Endometrial microvascular endothelial cells (primary cell): ENCODE data around the gene TUBB3. TPM values are rescaled to one million over a fixed set of nuclear protein-coding genes. Genes with fewer than 3 reads are reported as not detected.
"Not testable (repeated sequence)": the region's sequence is repeated elsewhere in the genome, so short reads cannot be mapped to it uniquely, and the experiment has no call there.

Source experiments
- in situ Hi-C: cut with HindIII; loops from 2 replicates; pipeline ENCODE4 v1.10.0; 2017; ENCODE audit warnings: low sequenced_read_pairs, low pct_unique_long_range_greater_than_20kb; ENCODE audit errors: inconsistent ontology term
- total RNA-seq: library from RNA; depleted of rRNA; stranded (reverse); fragments of >200 nt; gene quantifications from one replicate; pipeline ENCODE4 v1.2.3, GENCODE V29; 2015; ENCODE audit errors: inconsistent ontology term

The TUBB3 gene
- total RNA-seq, 1 donor from 2014 or later: 119 TPM

DNA sequence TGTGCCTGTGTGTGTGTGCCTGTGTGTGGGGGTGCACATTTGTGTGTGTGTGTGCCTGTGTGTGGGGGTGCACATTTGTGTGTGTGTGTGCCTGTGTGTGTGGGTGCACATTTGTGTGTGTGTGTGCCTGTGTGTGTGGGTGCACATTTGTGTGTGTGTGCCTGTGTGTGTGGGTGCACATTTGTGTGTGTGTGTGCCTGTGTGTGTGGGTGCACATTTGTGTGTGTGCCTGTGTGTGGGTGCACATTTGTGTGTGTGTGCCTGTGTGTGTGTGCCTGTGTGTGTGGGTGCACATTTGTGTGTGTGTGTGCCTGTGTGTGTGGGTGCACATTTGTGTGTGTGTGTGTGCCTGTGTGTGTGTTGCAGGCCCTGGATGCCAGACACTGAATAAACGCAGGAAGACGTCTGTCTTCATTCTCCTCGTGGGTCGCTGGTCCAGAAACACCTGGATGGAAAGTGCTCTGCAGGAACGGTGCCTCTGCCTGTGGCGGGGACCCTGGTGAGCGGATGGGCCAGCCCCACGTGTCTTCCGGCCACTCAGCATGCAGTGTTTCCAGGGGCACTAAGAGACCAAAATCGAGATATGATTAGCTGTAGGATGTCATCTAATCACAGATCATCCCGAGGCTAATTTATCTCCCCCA lies 8.4 kb upstream of the TUBB3 start:
- in situ Hi-C loops: not testable (repeated sequence)

DNA sequence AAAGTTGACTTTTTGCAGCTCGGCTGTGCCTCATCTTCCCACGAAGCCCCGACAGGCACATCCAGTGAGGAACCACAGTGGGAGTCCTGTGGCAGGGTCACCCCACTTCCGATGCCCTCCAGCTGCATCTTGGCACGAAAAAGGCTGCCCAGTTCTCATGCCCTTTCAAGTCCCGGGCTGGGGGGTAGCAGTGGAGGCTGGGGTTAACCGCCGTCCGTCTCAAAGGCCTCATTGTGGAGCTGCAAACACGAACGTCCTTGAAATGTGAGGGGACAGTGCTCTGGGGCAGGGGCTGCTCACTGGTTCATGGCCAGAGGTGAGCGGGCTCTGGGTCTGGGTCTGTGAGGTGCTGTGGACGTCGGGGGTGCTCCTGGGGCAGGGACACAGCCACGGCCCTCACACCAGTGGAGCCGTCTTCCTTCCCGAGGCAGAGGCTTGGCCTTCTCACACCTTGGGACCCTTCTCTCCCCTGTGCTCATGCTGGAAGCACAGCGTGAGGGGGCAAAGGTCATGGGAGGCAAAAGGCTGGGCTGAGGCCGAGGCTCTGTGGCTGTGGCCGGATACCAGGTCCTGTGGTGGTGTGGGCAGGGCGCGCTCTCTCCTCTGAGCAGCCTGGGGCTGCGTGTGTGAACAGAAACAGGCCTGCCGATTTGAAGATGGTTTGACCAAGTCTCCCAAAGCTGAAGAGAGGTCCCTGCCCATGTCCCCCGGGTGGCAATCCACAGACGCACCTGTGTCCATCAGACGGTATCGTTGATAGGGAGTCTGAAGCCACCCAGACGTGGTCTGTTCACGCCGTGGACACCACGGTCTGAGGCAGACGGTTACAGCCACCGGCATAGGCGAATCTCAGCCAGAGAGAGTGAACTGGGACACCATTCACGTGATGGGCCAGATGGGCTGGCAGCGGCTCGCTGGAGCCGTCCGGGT lies 7.6 kb upstream of the TUBB3 start:
- in situ Hi-C loops: no loop called here

DNA sequence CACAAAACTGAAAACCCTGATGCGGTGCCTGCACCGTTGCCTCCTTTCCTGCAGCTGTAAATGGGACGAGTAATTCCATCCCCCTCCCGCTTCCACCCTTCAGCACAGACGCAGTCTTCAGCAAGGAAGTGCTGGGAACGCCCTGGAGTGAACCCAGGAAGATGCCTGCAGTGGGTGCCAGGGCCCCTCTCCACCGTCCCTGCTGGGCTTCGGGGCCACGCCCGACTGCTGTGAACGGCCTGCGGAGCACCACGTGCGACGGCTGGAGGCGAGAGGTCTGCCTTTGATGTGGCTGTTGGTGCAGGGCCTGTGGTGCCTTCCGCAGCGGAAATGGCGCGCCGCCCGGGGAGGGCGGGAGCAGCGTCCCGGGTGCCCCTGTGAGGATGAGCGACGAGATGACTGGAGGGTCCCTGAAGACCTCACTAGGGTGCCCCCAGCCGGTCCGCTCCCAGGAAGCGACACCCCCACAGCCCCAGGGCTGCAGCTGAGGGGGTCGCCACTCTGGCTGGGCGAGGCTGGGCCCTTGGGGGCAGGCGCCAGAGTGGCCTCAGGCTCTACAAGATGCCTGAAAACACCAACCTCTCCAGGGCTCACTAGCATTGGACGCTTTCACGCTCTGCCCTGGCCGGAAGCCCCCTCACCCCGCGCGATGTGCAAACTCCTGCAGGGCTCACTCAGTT lies 5.2 kb upstream of the TUBB3 start:
- in situ Hi-C loops: no loop called here

DNA sequence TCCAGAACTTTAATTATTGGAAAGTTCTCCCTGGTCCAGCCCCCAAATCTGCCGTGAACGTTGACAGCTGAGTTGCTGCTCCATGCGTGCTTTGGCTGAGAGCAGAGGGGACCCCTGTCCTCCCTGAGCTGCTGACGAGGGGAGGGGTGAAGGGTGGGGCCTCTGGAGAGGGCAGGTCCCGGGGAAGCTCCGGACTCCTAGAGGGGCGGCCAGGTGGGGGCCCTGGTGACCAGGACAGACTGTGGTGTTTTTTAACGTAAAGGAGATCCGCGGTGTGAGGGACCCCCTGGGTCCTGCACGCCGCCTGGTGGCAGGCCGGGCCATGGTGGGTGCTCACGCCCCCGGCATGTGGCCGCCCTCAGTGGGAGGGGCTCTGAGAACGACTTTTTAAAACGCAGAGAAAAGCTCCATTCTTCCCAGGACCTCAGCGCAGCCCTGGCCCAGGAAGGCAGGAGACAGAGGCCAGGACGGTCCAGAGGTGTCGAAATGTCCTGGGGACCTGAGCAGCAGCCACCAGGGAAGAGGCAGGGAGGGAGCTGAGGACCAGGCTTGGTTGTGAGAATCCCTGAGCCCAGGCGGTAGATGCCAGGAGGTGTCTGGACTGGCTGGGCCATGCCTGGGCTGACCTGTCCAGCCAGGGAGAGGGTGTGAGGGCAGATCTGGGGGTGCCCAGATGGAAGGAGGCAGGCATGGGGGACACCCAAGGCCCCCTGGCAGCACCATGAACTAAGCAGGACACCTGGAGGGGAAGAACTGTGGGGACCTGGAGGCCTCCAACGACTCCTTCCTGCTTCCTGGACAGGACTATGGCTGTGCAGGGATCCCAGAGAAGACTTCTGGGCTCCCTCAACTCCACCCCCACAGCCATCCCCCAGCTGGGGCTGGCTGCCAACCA lies 4.4 kb upstream of the TUBB3 start, which contains the start of gene MC1R:
MC1R (plus strand) TSS at position 410 of the 895 bp plus-strand sequence; CDS start at position 807, 397 bp downstream.
- in situ Hi-C loops: no loop called here

DNA sequence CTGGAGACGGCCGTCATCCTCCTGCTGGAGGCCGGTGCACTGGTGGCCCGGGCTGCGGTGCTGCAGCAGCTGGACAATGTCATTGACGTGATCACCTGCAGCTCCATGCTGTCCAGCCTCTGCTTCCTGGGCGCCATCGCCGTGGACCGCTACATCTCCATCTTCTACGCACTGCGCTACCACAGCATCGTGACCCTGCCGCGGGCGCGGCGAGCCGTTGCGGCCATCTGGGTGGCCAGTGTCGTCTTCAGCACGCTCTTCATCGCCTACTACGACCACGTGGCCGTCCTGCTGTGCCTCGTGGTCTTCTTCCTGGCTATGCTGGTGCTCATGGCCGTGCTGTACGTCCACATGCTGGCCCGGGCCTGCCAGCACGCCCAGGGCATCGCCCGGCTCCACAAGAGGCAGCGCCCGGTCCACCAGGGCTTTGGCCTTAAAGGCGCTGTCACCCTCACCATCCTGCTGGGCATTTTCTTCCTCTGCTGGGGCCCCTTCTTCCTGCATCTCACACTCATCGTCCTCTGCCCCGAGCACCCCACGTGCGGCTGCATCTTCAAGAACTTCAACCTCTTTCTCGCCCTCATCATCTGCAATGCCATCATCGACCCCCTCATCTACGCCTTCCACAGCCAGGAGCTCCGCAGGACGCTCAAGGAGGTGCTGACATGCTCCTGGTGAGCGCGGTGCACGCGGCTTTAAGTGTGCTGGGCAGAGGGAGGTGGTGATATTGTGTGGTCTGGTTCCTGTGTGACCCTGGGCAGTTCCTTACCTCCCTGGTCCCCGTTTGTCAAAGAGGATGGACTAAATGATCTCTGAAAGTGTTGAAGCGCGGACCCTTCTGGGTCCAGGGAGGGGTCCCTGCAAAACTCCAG lies 3.4 kb upstream of the TUBB3 start:
- in situ Hi-C loops: no loop called here

DNA sequence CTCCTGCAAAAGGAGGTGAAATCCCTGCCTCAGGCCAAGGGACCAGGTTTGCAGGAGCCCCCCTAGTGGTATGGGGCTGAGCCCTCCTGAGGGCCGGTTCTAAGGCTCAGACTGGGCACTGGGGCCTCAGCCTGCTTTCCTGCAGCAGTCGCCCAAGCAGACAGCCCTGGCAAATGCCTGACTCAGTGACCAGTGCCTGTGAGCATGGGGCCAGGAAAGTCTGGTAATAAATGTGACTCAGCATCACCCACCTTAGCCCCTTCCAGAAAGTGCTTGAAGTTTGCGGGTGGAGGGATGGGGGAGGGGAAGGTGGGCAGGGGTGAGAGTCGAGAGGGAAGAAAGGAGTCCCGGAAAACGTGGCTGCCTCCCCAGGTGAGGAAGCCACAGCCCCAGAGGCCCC lies 2.4 kb upstream of the TUBB3 start:
- in situ Hi-C loops: no loop called here

DNA sequence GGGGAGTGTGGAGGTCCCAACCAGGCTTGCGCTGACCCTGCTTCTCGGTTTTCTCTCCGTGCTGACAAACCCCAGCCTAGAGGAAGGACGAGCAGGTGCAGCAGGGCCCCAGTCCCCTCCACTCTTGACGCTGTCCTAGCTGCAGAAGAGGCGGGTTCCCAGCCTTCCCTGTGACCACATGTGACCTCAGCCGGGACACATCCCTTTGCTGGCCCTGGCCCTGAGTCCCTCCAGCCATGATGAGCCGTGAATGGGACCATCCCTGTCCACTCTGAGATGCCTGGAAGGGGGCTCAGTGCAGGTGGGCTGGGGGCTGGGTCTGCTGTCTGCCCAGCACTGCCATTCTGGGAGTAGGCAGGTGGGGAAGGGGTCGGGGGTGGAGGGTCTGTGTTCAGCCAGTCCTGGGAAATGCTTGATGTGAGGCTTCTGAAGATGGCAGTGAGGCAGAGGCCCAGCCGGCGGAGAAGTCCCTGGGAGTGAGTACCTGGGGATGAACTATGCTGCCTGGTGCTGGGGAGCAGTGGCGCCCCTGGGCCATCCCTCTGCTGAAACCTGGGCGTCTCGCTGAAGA lies 1.9 kb upstream of the TUBB3 start:
- in situ Hi-C loops: no loop called here

DNA sequence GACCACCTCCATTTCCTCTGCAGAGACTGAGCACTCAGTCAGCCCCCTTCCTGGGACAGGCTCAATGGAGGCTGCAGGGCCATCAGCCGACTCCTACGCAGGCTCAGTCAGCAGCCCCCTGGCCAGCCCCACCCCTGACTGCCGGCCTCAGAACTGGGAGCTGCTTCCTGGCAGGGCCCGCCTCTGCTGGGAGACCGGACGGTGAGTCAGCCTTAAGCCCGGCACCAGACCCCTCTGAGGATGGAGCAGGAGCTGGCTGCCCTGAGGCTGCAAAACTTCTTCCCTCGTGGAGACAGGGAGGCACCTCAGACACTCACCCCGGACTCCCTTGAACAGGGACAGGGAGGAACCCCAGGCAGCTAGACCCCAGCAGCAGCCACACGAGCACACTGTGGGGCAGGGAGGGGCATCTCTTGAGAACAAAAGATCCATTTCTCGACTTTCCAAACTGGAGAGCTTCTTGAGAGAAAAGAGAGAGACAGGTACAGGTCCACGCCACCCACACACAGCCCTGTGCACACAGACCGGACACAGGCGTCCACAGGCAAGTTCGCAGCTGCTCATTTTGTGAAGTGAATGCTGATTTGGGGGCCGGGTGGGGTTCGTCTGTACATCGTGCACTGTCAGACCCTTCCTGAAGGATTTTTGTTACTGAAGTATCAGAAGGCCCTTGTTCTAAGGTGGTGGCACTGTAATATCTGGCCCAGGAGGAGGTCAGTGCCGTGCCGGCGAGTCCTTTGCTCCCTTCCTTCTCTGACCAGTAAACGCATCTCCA lies 1.3 kb upstream of the TUBB3 start:
- in situ Hi-C loops: no loop called here

DNA sequence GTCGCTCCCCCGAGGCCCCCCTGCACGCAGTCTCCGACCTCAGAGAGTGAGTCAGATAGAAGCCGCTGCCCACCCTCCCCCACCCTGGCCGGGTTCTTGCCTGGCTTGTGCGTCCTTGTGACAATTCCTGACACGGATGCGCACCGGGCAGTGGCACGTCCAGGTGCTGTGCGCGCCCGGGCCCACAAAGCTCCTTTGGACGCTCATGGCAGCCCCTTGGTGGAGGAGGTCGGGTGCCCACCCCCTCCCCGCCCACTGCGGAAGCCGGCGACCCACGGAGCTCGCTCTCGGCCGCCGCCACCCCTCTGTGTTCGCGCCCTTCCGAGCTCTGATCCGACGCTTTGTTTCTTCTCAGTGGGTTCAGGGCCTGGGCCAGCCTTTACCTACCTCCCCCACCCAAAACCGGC lies 662 bp upstream of the TUBB3 start:
- in situ Hi-C loops: no loop called here

DNA sequence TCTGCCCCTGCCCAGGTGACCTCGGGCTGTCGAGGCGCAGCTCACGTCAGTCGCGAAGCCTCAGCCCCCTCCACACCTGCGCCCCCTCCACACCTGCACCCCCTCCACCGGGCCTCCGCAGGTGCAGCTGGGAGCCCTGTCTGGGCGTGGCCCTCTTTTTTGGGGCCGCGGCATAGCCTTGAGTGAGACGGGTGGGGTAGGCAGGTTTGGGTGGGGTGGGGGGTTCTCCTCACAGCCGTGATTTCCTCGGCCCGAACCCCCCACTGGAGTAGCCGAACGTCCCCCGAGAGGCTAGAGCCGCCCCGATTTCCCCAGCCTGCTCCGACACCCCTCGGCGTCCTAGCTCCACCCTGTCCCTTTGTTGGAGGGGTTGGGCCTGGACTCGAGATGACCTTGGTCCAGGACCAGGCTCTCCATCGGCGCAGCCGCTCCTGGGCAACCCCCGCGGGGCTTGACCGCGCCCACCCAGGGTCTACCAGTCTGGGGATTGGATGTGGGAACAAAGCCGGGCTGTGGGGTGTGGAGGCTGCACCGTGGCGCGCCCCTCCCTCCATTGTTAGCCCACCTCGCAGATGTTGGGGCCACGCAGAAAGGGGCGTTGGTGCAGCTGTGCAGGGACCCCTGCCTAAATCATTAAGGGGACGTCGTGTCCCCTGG lies 626 bp downstream of the TUBB3 start:
- in situ Hi-C loops: no loop called here

DNA sequence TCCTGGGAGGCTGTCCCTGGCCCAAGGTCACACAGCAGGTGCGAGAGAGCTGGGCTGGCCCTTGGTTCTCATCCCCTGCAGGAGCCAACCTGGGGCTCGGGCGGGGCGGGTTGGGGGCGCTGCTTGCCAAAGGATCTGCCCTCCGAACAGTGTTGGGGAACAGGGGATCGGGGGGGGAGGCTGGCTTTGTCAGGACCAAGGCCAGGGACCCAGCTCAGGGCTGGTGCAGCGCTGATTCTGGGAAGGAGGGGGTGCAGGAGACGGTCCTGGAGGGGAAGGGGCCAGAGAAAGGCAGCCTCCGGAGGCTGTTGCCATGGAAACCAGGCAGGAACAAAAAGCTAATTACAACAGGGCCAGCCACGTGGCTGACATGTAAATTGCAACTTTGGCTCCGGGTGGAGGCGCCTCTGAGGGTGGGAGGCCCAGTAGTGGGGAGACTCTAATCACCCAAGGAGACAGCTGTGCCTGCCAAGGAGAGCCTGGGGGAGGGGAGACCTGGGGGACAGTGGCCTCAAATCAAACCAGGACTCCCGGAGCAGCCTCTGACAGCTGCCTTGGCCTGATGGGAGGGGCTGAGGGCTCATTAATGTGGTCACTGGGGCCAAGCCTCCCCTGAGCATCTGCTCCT lies 1.3 kb downstream of the TUBB3 start:
- in situ Hi-C loops: no loop called here

DNA sequence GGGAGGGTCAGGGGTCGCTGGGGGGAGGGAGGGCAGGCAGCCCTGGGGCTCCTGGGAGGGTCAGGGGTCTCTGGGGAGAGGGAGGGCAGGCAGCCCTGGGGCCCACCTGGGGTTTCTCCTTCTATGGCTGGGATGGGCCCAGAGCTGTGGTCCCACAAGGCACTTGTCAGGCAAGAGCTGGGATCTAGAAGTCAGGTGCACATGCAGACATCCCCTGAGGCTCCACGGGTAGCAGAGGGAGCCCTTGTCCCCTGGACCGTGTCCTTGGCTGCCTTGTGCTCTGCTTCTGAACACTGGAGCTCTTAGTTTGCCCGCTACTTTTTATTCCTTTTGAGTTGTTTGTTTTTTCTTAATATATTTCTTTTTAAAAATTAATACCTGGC lies 1.8 kb downstream of the TUBB3 start:
- in situ Hi-C loops: no loop called here

DNA sequence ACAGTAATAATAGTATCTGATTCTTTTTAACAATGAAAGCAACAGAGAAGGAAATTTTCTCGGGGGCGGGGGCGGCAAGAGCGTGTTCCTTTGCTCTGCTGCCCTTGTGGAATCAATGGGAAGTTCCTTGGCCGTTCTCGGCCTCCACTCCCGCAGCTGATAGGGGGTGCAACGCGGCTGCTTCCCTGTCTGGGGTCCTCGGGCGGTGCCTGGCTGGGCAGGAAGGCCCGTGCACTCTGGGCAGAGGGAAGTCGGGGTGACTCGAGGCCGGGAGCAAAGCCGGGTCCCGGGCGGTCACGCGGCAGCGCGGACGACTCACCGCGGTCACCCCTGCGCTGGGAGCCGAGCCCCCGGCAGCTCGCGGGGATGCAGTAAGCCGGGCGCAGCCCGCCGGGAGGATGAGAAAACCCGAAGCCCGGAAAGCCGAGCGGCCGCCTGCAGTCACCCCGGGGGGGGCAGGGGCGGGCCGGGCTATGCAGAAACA lies 2.5 kb downstream of the TUBB3 start:
- in situ Hi-C loops: no loop called here

DNA sequence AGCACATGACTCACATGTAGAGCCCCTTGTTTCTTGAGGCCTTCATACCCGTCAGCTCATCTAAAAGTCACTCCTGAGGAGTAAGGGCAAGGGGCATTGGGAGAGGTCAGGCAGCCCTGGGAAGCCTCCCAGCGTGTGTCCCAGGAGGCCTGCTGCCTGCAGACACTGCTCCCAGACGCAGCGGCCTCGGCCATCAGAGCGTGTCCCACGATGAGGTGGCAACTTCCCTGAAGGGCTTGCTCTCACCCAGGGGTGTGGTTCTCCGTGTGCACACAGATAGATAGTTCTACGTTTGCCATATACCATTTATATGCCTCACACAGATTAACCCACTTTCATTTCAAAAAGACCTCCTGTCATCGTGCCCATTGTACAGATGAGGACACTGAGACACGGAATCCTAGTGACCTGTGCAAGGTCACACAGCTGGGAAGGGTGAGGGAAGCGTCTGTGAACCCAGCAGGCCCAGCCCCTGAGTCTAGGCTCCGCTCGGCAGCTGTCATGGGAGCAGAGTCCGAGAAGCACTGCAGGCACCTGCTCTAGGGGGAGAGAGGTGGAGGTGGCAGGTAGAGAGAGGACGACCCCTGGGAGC lies 8.3 kb downstream of the TUBB3 start:
- in situ Hi-C loops: no loop called here

DNA sequence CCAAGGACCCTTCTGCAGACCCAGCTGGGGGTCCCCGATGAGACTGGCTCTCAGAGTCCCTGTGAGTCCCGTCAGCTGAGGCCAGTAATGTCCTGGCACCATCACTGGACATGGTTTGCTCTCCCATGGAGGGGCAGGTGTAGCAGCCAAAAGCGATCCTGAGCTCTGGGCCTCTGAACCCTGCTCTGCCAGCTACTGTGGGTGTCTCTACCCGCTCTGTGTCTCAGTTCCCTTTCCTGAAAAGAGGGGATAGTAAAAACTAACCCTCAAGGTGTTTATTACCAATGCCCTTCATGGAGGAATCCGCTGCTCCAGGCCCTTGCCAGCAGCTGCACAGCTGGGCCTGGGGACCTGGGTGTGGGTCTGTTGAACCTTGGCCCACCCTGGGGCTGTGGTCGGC lies 8.8 kb downstream of the TUBB3 start:
- in situ Hi-C loops: no loop called here
